Tibial artery (tissue), 4 donors: ENCODE measurements around the gene PBX4.
A peak's percentile ranks its signal among the peaks of the same experiment; 100 is the strongest.

ENCODE experiments used
- DNase-seq, 2 donors: peaks; one replicate each; pipeline ENCODE4 v3.0.0-alpha.2; 2019
- H3K27ac ChIP-seq, 2 donors: fragments of 200-600 bp; sonication (generic) in 1 of 2; 1 replicate in 1 of 2; 2 replicates in 1 of 2; pipeline ENCODE4 v1.5.1; 2018 to 2019; ENCODE audit warnings: mild to moderate bottlenecking in 1 of 2
- H3K27me3 ChIP-seq, 2 donors: fragments of 200-600 bp; sonication (generic) in 1 of 2; one replicate each; pipeline versions ENCODE4 v1.5.1 to v1.6.0; 2016 to 2019
- H3K36me3 ChIP-seq, 3 donors: fragments of 200-600 bp; sonication (generic) in 2 of 3; one replicate each; pipeline ENCODE4 v1.5.1; 2016 to 2019; ENCODE audit warnings: mild to moderate bottlenecking in 2 of 3
- H3K4me1 ChIP-seq, 4 donors: fragments of 200-600 bp; sonication (generic) in 2 of 4; 1 replicate in 3 of 4; 2 replicates in 1 of 4; pipeline ENCODE4 v1.5.1; 2016 to 2019
- H3K4me3 ChIP-seq, 2 donors: fragments of 200-600 bp; sonication (generic) in 1 of 2; 1 replicate in 1 of 2; 2 replicates in 1 of 2; pipeline ENCODE4 v1.5.1; 2018 to 2019; ENCODE audit warnings: mild to moderate bottlenecking in 2 of 2
- H3K9me3 ChIP-seq, 3 donors: fragments of 200-600 bp; sonication (generic) in 1 of 3; one replicate each; pipeline ENCODE4 v1.5.1; 2016 to 2019
- CTCF ChIP-seq, 2 experiments: fragments of 200-600 bp in 1 of 2; fragments of 450-650 bp in 1 of 2; IDR thresholded peaks; one replicate each; pipeline ENCODE4 v1.5.1; 2017 to 2019; ENCODE audit warnings: antibody characterized with exemption in 2 of 2, mild to moderate bottlenecking in 1 of 2, moderate library complexity in 1 of 2
- intact Hi-C: fragments of 100-400 bp; cut with DNase I; formaldehyde crosslinking; loops from one replicate; pipeline ENCODE4 v1.15.0; 2023; ENCODE audit warnings: low total_unique reads

The PBX4 gene

GRCh38 chr19:19627621-19628500 is 9.4 kb upstream of the PBX4 start, which contains the start of gene LPAR2:
Gene LPAR2, minus strand, starts transcription at chr19:19628220. Its CDS starts 945 bp downstream, at chr19:19627275.
- Histone ChIP-seq H3K4me1 (peaks cover 0 to 21% (median 12%) of the 10 kb centered on the region in 4 donors), H3K27ac (no peak within 1 kb of the TSS), H3K36me3 (peaks cover 0 to 19% (median 9%) of the 10 kb centered on the region in 3 donors), H3K9me3 (no peaks in the 10 kb centered on the region), H3K27me3 (peaks cover 0 to 26% of the 10 kb centered on the region in 2 donors), H3K4me3 (peak within 1 kb of the TSS; percentile 29 to 50)
- TF ChIP-seq CTCF (IDR thresholded peaks at IDR 0.05): no peak
- DNase-seq: no peak
- intact Hi-C loops: no loop called here

- Histone ChIP-seq H3K9me3 (no peaks in the 10 kb centered on the region), H3K4me1 (peaks cover 0 to 21% (median 12%) of the 10 kb centered on the region in 4 donors), H3K36me3 (peaks cover 0 to 11% (median 6%) of the 10 kb centered on the region in 3 donors), H3K27ac (no peak overlapping the region), H3K4me3 (no peak overlapping the region), H3K27me3 (peaks cover 0 to 26% of the 10 kb centered on the region in 2 donors)
- no peak for TF ChIP-seq CTCF (IDR thresholded peaks at IDR 0.05)
- no peak for DNase-seq
- intact Hi-C loops: no loop called here
These were observed 8.3 kb upstream of the PBX4 start for GRCh38 chr19:19626516-19627472.

- DNase-seq: no peak
- H3K4me3 ChIP-seq: no peak overlapping the region
- H3K27me3 ChIP-seq: peaks cover 0 to 26% of the 10 kb centered on the region in 2 donors
- H3K36me3 ChIP-seq: peaks cover 0 to 11% (median 0%) of the 10 kb centered on the region in 3 donors
- no peak overlapping the region for H3K27ac ChIP-seq
- intact Hi-C loops: no loop called here
- no peaks in the 10 kb centered on the region for H3K9me3 ChIP-seq
- H3K4me1 ChIP-seq: peaks cover 0 to 21% (median 12%) of the 10 kb centered on the region in 4 donors
- TF ChIP-seq CTCF (IDR thresholded peaks at IDR 0.05): no peak
These were observed 5.6 kb upstream of the PBX4 start for GRCh38 chr19:19624032-19624570.

GRCh38 chr19:19623383-19623782 is 4.9 kb upstream of the PBX4 start:
- H3K4me3 ChIP-seq: no peak overlapping the region
- H3K36me3 ChIP-seq: peaks cover 0 to 11% (median 0%) of the 10 kb centered on the region in 3 donors
- H3K27me3 ChIP-seq: peaks cover 0 to 25% of the 10 kb centered on the region in 2 donors
- TF ChIP-seq CTCF (IDR thresholded peaks at IDR 0.05): no peak
- H3K9me3 ChIP-seq: no peaks in the 10 kb centered on the region
- H3K27ac ChIP-seq: no peak overlapping the region
- peaks cover 0 to 21% (median 9%) of the 10 kb centered on the region in 4 donors for H3K4me1 ChIP-seq
- DNase-seq: no peak
- intact Hi-C loops: no loop called here

GRCh38 chr19:19619849-19620210 is 1.3 kb upstream of the PBX4 start:
- TF ChIP-seq CTCF (IDR thresholded peaks at IDR 0.05): no peak
- Histone ChIP-seq H3K4me3 (no peak overlapping the region), H3K36me3 (peaks cover 0 to 11% (median 0%) of the 10 kb centered on the region in 3 donors), H3K27ac (no peak overlapping the region), H3K9me3 (no peaks in the 10 kb centered on the region), H3K27me3 (peaks cover 0 to 30% of the 10 kb centered on the region in 2 donors), H3K4me1 (peaks cover 0 to 9% (median 2%) of the 10 kb centered on the region in 4 donors)
- no peak for DNase-seq
- intact Hi-C loops: no loop called here
